GM12878 (cell line): Measurements from ENCODE around the gene RAET1G. TPM values are rescaled to one million over a fixed set of nuclear protein-coding genes. Genes with fewer than 3 reads are reported as not detected.

ENCODE experiments used
- ATAC-seq: fragments of 200-7000 bp; cut with Tn5 transposase; 3 replicates; pipeline ENCODE4 v1.9.1; 2020; ENCODE audit warnings: mild to moderate bottlenecking, moderate library complexity
- BruUV-seq: library from RNA; stranded (reverse); fragments of 400-500 nt; replicated peaks from 2 replicates; lab custom pipeline; 2021; lab: Mats Ljungman, UMichigan
- CTCF ChIA-PET: fragments of 300-600 bp; sonication (Branson Sonifier 250); formaldehyde crosslinking; extraction: SDS; loops from one replicate; lab custom pipeline; 2021; ENCODE audit warnings: inconsistent platforms; lab: Yijun Ruan, JAX
- POLR2A ChIA-PET: fragments of 350-600 bp; formaldehyde crosslinking; extraction: SDS; loops from one replicate; lab custom pipeline; 2021; ENCODE audit warnings: inconsistent platforms; lab: Charles Lee
- RAD21 ChIA-PET: fragments of 300-600 bp; sonication (Branson Sonifier 250); formaldehyde crosslinking; loops from one replicate; lab custom pipeline; 2023; ENCODE audit warnings: antibody characterized with exemption; ENCODE audit not compliant: unreplicated experiment; lab: Charles Lee
- SMC1A ChIA-PET: fragments of 300-600 bp; sonication (Branson Sonifier 250); formaldehyde crosslinking; loops from one replicate; lab custom pipeline; 2023; ENCODE audit not compliant: unreplicated experiment, uncharacterized antibody; lab: Charles Lee
- DNase-seq: peaks from one replicate; pipeline ENCODE4 v3.0.0-alpha.2; 2011; ENCODE audit warnings: low read depth, low spot score
- FAIRE-seq: peaks from 3 replicates; lab custom pipeline; 2011; peaks lifted over from hg19 to GRCh38; lab: Jason Lieb, UNC
- H2AFZ ChIP-seq: 2 replicates; pipeline ENCODE4 v1.6.0; 2011; ENCODE audit warnings: low read depth, low read length, control low read depth; ENCODE audit not compliant: control insufficient read depth
- H3K27ac ChIP-seq: 2 replicates; pipeline ENCODE4 v1.5.1; 2011; ENCODE audit warnings: control low read depth; ENCODE audit not compliant: control insufficient read depth, insufficient read depth
- H3K27me3 ChIP-seq, 2 experiments: replicated peaks in 1 of 2; 2 replicates each; pipeline versions ENCODE4 v1.6.0 to v1.6.1; 2011; ENCODE audit warnings: low read length in 1 of 2; ENCODE audit not compliant: control insufficient read depth in 2 of 2, insufficient read depth in 2 of 2
- H3K36me3 ChIP-seq, 2 experiments: 2 replicates each; pipeline ENCODE4 v1.5.1; 2011; ENCODE audit warnings: low read length in 1 of 2; ENCODE audit not compliant: control insufficient read depth in 2 of 2, insufficient read depth in 2 of 2
- H3K4me1 ChIP-seq: 2 replicates; pipeline ENCODE4 v1.6.1; 2011; ENCODE audit warnings: mild to moderate bottlenecking, low read length, moderate library complexity, mixed read lengths; ENCODE audit not compliant: control insufficient read depth, insufficient read depth
- H3K4me2 ChIP-seq: 2 replicates; pipeline ENCODE4 v1.6.0; 2011; ENCODE audit warnings: control low read depth; ENCODE audit not compliant: control insufficient read depth, insufficient read depth
- H3K4me3 ChIP-seq: fragments of 200-600 bp; sonication (generic); 2 replicates; pipeline ENCODE4 v1.5.1; 2016
- H3K79me2 ChIP-seq: 2 replicates; pipeline ENCODE4 v1.6.0; 2011; ENCODE audit warnings: low read length; ENCODE audit not compliant: control insufficient read depth, insufficient read depth
- H3K9ac ChIP-seq: 2 replicates; pipeline ENCODE4 v1.8.0; 2011; ENCODE audit warnings: low read length, control low read depth, mixed read lengths; ENCODE audit not compliant: control insufficient read depth, insufficient read depth
- H3K9me3 ChIP-seq: replicated peaks from 3 replicates; pipeline ENCODE4 v1.5.1; 2011; ENCODE audit warnings: mild to moderate bottlenecking, low read length; ENCODE audit not compliant: control insufficient read depth, insufficient read depth
- H4K20me1 ChIP-seq: 2 replicates; pipeline ENCODE4 v1.6.0; 2011; ENCODE audit not compliant: control insufficient read depth, insufficient read depth
- WGBS: methylation state at CpG from one replicate; pipeline ENCODE4 v1.1.6; 2016; ENCODE audit warnings: low lambda C conversion rate; ENCODE audit not compliant: insufficient replicate concordance, insufficient coverage; ENCODE audit errors: missing lambda C conversion rate; 5-methylcytosine and 5-hydroxymethylcytosine counted together
- in situ Hi-C: fragments of 300-500 bp; cut with MboI; formaldehyde crosslinking; loops from 9 replicates; pipeline ENCODE4 v1.14.3; 2018; ENCODE audit warnings: mixed read lengths
- intact Hi-C: fragments of 100-400 bp; cut with micrococcal nuclease; formaldehyde crosslinking; loops from one replicate; pipeline ENCODE4 v1.14.2; 2022; ENCODE audit not compliant: unreplicated experiment
- polyA plus RNA-seq, 11 experiments: library from polyadenylated mRNA; depleted of rRNA in 4 of 11; unstranded in 6 of 11; stranded (reverse) in 5 of 11; fragments of >200 nt; fragmentation: Nextera tagmentation in 4 of 11; fragmentation: Illumina TruSeq in 1 of 11; extraction: Ambion mirVana in 4 of 11; extraction: Trizol in 1 of 11; gene quantifications; 1 replicate in 1 of 11; 2 replicates in 10 of 11; pipeline versions ENCODE4 v1.2.1 to v1.2.3, GENCODE V29; 2011 to 2016; ENCODE audit warnings: inconsistent platforms in 2 of 11, missing spikeins in 2 of 11, low read depth in 1 of 11
- total RNA-seq, 4 experiments: library from RNA; depleted of rRNA in 3 of 4; stranded (reverse); fragments of >200 nt in 3 of 4; fragmentation: Illumina TruSeq in 1 of 4; extraction: Trizol in 1 of 4; gene quantifications; 2 replicates each; pipeline versions ENCODE4 v1.2.1 to v1.2.3, GENCODE V29; 2013 to 2021
- TF ChIP-seq, protein P1 (sequence below): IDR thresholded peaks from 2 replicates; pipeline ENCODE4 v1.6.1; 2012; ENCODE audit warnings: low read depth, low read length, improper control_type of control experiment
- TF ChIP-seq, protein P2 (sequence below): fragments of 450-650 bp; formaldehyde crosslinking; IDR thresholded peaks from 2 replicates; pipeline ENCODE4 v1.4.0; 2022; ENCODE audit warnings: mild to moderate bottlenecking, moderate library complexity
- TF ChIP-seq, protein P3 (sequence below): fragments of 450-650 bp; IDR thresholded peaks from 2 replicates; pipeline ENCODE4 v1.6.1; 2017; ENCODE audit warnings: mild to moderate bottlenecking, moderate library complexity

RAET1G gene
- total and polyA plus RNA-seq, 10 of the 15 experiments (the other 5 are each of a cell fraction or from before 2014, with no cell fraction given): not detected

DNA sequence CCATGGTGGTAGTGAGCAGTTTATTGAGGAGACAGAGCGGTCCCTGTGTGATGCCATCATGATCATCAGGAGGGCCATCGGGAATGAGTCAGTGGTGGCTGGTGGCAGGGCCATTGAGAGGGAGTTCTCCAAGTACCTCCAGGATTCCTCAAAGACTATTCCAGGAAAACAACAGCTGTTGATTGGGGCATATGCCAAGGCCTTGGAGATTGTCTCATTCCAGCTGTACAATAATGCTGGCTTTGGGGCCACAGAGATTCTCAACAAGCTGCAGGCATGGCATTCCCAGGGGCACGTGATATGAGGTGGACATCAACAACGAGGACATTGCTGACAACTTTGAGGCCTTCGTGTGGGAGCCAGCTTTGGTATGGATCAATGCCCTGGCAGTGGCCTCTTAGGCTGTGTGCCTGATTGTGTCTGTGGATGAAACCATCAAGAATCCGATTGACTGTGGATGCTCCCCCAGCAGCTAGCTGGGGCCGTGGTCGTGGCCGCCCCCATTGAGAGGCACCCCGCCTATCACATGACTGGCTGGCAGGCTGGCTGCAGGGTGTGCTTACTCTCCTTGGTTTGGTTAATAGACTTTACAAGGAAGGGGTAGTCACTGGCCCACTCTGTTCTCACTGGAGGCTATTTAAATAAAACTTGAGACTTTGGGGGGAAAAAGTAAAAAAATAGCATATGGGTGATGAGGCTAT lies 41.7 kb downstream of the RAET1G start:
- no peaks in the 10 kb centered on the region for H3K36me3 ChIP-seq
- in situ Hi-C loops (no loop called here), intact Hi-C loops (no loop called here)
- H2AFZ ChIP-seq: no peak overlapping the region
- no peak overlapping the region for H3K4me3 ChIP-seq
- no peaks in the 10 kb centered on the region for H3K79me2 ChIP-seq
- ChIA-PET POLR2A (no interaction called here), CTCF (no interaction called here), RAD21 (no interaction called here), SMC1A (no interaction called here)
- H3K4me1 ChIP-seq: no peaks in the 10 kb centered on the region
- no peak overlapping the region for H3K4me2 ChIP-seq
- H3K9me3 ChIP-seq: no peaks in the 10 kb centered on the region
- no peak for DNase-seq
- ATAC-seq: no peak
- no peak overlapping the region for H3K27ac ChIP-seq
- H3K27me3 ChIP-seq: peaks cover 0 to 3% of the 10 kb centered on the region in 2 experiments; a peak in 2 of 4 replicates
- FAIRE-seq: no peak
- no TSS peak for BruUV-seq
- 20% methylated on average over 10 of the region's 10 CpGs for WGBS
- TF ChIP-seq, protein P1, sequence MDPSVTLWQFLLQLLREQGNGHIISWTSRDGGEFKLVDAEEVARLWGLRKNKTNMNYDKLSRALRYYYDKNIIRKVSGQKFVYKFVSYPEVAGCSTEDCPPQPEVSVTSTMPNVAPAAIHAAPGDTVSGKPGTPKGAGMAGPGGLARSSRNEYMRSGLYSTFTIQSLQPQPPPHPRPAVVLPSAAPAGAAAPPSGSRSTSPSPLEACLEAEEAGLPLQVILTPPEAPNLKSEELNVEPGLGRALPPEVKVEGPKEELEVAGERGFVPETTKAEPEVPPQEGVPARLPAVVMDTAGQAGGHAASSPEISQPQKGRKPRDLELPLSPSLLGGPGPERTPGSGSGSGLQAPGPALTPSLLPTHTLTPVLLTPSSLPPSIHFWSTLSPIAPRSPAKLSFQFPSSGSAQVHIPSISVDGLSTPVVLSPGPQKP: no peak
- TF ChIP-seq, protein P2, sequence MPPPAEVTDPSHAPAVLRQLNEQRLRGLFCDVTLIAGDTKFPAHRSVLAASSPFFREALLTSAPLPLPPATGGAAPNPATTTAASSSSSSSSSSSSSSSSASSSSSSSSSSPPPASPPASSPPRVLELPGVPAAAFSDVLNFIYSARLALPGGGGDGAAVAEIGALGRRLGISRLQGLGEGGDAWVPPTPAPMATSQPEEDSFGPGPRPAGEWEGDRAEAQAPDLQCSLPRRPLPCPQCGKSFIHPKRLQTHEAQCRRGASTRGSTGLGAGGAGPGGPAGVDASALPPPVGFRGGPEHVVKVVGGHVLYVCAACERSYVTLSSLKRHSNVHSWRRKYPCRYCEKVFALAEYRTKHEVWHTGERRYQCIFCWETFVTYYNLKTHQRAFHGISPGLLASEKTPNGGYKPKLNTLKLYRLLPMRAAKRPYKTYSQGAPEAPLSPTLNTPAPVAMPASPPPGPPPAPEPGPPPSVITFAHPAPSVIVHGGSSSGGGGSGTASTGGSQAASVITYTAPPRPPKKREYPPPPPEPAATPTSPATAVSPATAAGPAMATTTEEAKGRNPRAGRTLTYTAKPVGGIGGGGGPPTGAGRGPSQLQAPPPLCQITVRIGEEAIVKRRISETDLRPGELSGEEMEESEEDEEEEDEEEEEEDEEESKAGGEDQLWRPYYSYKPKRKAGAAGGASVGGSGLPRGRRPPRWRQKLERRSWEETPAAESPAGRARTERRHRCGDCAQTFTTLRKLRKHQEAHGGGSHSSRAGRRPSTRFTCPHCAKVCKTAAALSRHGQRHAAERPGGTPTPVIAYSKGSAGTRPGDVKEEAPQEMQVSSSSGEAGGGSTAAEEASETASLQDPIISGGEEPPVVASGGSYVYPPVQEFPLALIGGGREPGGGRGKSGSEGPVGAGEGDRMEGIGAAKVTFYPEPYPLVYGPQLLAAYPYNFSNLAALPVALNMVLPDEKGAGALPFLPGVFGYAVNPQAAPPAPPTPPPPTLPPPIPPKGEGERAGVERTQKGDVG (CRISPR knock-in tag): no peak
- TF ChIP-seq, protein P3, sequence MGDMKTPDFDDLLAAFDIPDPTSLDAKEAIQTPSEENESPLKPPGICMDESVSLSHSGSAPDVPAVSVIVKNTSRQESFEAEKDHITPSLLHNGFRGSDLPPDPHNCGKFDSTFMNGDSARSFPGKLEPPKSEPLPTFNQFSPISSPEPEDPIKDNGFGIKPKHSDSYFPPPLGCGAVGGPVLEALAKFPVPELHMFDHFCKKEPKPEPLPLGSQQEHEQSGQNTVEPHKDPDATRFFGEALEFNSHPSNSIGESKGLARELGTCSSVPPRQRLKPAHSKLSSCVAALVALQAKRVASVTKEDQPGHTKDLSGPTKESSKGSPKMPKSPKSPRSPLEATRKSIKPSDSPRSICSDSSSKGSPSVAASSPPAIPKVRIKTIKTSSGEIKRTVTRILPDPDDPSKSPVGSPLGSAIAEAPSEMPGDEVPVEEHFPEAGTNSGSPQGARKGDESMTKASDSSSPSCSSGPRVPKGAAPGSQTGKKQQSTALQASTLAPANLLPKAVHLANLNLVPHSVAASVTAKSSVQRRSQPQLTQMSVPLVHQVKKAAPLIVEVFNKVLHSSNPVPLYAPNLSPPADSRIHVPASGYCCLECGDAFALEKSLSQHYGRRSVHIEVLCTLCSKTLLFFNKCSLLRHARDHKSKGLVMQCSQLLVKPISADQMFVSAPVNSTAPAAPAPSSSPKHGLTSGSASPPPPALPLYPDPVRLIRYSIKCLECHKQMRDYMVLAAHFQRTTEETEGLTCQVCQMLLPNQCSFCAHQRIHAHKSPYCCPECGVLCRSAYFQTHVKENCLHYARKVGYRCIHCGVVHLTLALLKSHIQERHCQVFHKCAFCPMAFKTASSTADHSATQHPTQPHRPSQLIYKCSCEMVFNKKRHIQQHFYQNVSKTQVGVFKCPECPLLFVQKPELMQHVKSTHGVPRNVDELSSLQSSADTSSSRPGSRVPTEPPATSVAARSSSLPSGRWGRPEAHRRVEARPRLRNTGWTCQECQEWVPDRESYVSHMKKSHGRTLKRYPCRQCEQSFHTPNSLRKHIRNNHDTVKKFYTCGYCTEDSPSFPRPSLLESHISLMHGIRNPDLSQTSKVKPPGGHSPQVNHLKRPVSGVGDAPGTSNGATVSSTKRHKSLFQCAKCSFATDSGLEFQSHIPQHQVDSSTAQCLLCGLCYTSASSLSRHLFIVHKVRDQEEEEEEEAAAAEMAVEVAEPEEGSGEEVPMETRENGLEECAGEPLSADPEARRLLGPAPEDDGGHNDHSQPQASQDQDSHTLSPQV: no peak
- no peaks in the 10 kb centered on the region for H4K20me1 ChIP-seq
- H3K9ac ChIP-seq: no peak overlapping the region
